PFSK-1 (cell line): ENCODE measurements around the gene HSD3B1.

ENCODE experiments used
- POLR2AphosphoS5 ChIP-seq: IDR thresholded peaks from 2 replicates; pipeline ENCODE4 v1.6.1; 2012; ENCODE audit warnings: low read depth, mild to moderate bottlenecking, control low read depth, low read length, moderate library complexity
- REST ChIP-seq, 2 experiments: IDR thresholded peaks; 2 replicates each; pipeline versions ENCODE4 v1.6.1 to v1.8.0; 2011 to 2012; ENCODE audit warnings: low read depth in 2 of 2, low read length in 2 of 2, control low read depth in 1 of 2, inconsistent platforms in 1 of 2, mild to moderate bottlenecking in 1 of 2, moderate library complexity in 1 of 2; ENCODE audit not compliant: insufficient read depth in 1 of 2

- TF ChIP-seq POLR2AphosphoS5, result no peak
- TF ChIP-seq REST (IDR thresholded peaks at IDR 0.05; ENCODE audit: insufficient read depth in 1 of 2, low read depth in 2 of 2, low read length in 2 of 2), result no peak
These were observed 24.8 kb downstream of the HSD3B1 start for GRCh38 chr1:119531606-119532323.
